H1 (cell line): ENCODE measurements around the gene G2E3. TPM values are rescaled to one million over a fixed set of nuclear protein-coding genes. Genes with fewer than 3 reads are reported as not detected.

Experiments
- ASH2L ChIP-seq: fragments of 200-600, 300-600 bp; sonication (generic); IDR thresholded peaks from one replicate; pipeline ENCODE4 v1.7.1; 2017; ENCODE audit warnings: low read length
- CEBPB ChIP-seq: IDR thresholded peaks from 2 replicates; pipeline ENCODE4 v1.6.1; 2012; ENCODE audit warnings: low read depth, low read length
- CHD1 ChIP-seq: IDR thresholded peaks from 2 replicates; pipeline ENCODE4 v1.6.1; 2012; ENCODE audit warnings: low read depth, low read length, improper control_type of control experiment
- CHD2 ChIP-seq: IDR thresholded peaks from 2 replicates; pipeline ENCODE4 v1.6.1; 2012; ENCODE audit warnings: low read length, improper control_type of control experiment
- CTBP2 ChIP-seq: IDR thresholded peaks from 2 replicates; pipeline ENCODE4 v1.7.0; 2011; ENCODE audit warnings: borderline replicate concordance, mild to moderate bottlenecking, moderate library complexity, mixed read lengths, low read length; ENCODE audit not compliant: insufficient read depth, insufficient read length
- FOSL1 ChIP-seq: IDR thresholded peaks from 2 replicates; pipeline ENCODE4 v1.6.1; 2011; ENCODE audit warnings: mild to moderate bottlenecking, low read depth, low read length, moderate library complexity; ENCODE audit not compliant: insufficient read depth
- GABPA ChIP-seq: IDR thresholded peaks from 2 replicates; pipeline ENCODE4 v1.6.1; 2011; ENCODE audit warnings: mild to moderate bottlenecking, low read length, moderate library complexity, borderline replicate concordance; ENCODE audit not compliant: insufficient read depth
- HDAC6 ChIP-seq: IDR thresholded peaks from one replicate; pipeline ENCODE4 v1.7.1; 2012; ENCODE audit warnings: low read depth, mild to moderate bottlenecking, inconsistent platforms, low read length, moderate library complexity
- JUN ChIP-seq: IDR thresholded peaks from 2 replicates; pipeline ENCODE4 v1.6.1; 2011; ENCODE audit warnings: low read depth, mild to moderate bottlenecking, improper control_type of control experiment, low read length
- KDM1A ChIP-seq: fragments of 200-600, 300-600 bp; sonication (generic); IDR thresholded peaks from 2 replicates; pipeline ENCODE4 v1.7.1; 2016; ENCODE audit warnings: mild to moderate bottlenecking, low read length, borderline replicate concordance
- MAX ChIP-seq: IDR thresholded peaks from 2 replicates; pipeline ENCODE4 v1.6.1; 2012; ENCODE audit warnings: inconsistent platforms
- NRF1 ChIP-seq: IDR thresholded peaks from 2 replicates; pipeline ENCODE4 v1.6.1; 2011; ENCODE audit warnings: mild to moderate bottlenecking, low read depth, low read length, improper control_type of control experiment
- POLR2A ChIP-seq, 2 experiments: IDR thresholded peaks; 1 replicate in 1 of 2; 2 replicates in 1 of 2; pipeline ENCODE4 v1.6.1; 2011; ENCODE audit warnings: low read depth in 2 of 2, low read length in 2 of 2, mild to moderate bottlenecking in 2 of 2; ENCODE audit errors: control extremely low read depth in 1 of 2
- POU5F1 ChIP-seq: IDR thresholded peaks from 2 replicates; pipeline ENCODE4 v1.6.1; 2011; ENCODE audit warnings: low read depth, mild to moderate bottlenecking, low read length, moderate library complexity
- RBBP5 ChIP-seq: IDR thresholded peaks from 2 replicates; pipeline ENCODE4 v1.7.1; 2012; ENCODE audit warnings: low read depth, mild to moderate bottlenecking, inconsistent platforms, low read length, moderate library complexity, borderline replicate concordance
- RNF2 ChIP-seq: fragments of 200-900, 300-1000 bp; sonication (generic); IDR thresholded peaks from 2 replicates; pipeline ENCODE4 v1.7.1; 2016; ENCODE audit warnings: borderline replicate concordance, low read depth, mild to moderate bottlenecking, antibody characterized with exemption, low read length; ENCODE audit not compliant: poor library complexity, severe bottlenecking; ENCODE audit errors: missing control alignments
- SIN3A ChIP-seq, 2 experiments: IDR thresholded peaks in 1 of 2; conservative IDR thresholded peaks in 1 of 2; 2 replicates each; pipeline ENCODE4 v1.6.1; 2011 to 2012; ENCODE audit warnings: low read length in 2 of 2, improper control_type of control experiment in 1 of 2, low read depth in 1 of 2, mild to moderate bottlenecking in 1 of 2
- SIX5 ChIP-seq: IDR thresholded peaks from 2 replicates; pipeline ENCODE4 v1.6.1; 2011; ENCODE audit warnings: mild to moderate bottlenecking, low read depth, low read length
- SP1 ChIP-seq: IDR thresholded peaks from 2 replicates; pipeline ENCODE4 v1.6.1; 2011; ENCODE audit warnings: low read depth, low read length
- SP2 ChIP-seq: IDR thresholded peaks from 2 replicates; pipeline ENCODE4 v1.6.1; 2012; ENCODE audit warnings: mild to moderate bottlenecking, low read length, inconsistent platforms
- SP4 ChIP-seq: IDR thresholded peaks from 2 replicates; pipeline ENCODE4 v1.6.1; 2012; ENCODE audit warnings: low read length, inconsistent platforms
- SRF ChIP-seq: IDR thresholded peaks from 2 replicates; pipeline ENCODE4 v1.6.1; 2011; ENCODE audit warnings: mild to moderate bottlenecking, low read depth, low read length, moderate library complexity
- SUZ12 ChIP-seq: fragments of 200-600 bp; sonication (generic); IDR thresholded peaks from 2 replicates; pipeline ENCODE4 v1.6.1; 2012; ENCODE audit warnings: mild to moderate bottlenecking, inconsistent platforms, low read length, moderate library complexity, mixed read lengths
- TAF1 ChIP-seq: IDR thresholded peaks from 2 replicates; pipeline ENCODE4 v1.6.1; 2011; ENCODE audit warnings: mild to moderate bottlenecking, low read depth, low read length
- TEAD4 ChIP-seq: IDR thresholded peaks from 2 replicates; pipeline ENCODE4 v1.6.1; 2012; ENCODE audit warnings: low read depth, low read length, inconsistent platforms, mixed read lengths
- polyA plus RNA-seq, 7 experiments: library from polyadenylated mRNA; depleted of rRNA in 3 of 7; stranded (reverse) in 5 of 7; unstranded in 2 of 7; fragments of >200 nt in 5 of 7; fragments of 200-250 nt in 2 of 7; gene quantifications; 1 replicate in 5 of 7; 2 replicates in 1 of 7; 4 replicates in 1 of 7; pipeline versions ENCODE4 v1.2.1 to v1.2.3, GENCODE V29; 2011 to 2013; ENCODE audit warnings: missing spikeins in 2 of 7, mixed read lengths in 2 of 7
- total RNA-seq: library from RNA; stranded (reverse); fragmentation: NEBNext Ultra II Directional; extraction: Animal tissue kit (Norgen Biotek cat#: 25700); gene quantifications from 2 replicates; pipeline ENCODE4 v1.2.1, GENCODE V29; 2021

Gene G2E3
- total and polyA plus RNA-seq, 2 of the 8 experiments (the other 6 are each of a cell fraction or from before 2014, with no cell fraction given): 9.2 to 72.0 TPM

GRCh38 chr14:30558675-30559555 lies at the start of gene G2E3 (continued):
- TF ChIP-seq NRF1: no peak
- TF ChIP-seq CEBPB: no peak
- TF ChIP-seq FOSL1: no peak
- no peak for TF ChIP-seq SP2
- TF ChIP-seq POLR2A (IDR thresholded peaks at IDR 0.05; ENCODE audit: control extremely low read depth in 1 of 2, low read depth in 2 of 2, low read length in 2 of 2): peak; percentile 84 to 92
- TF ChIP-seq CTBP2: no peak
- no peak for TF ChIP-seq SP4
- TF ChIP-seq SUZ12: no peak
- TF ChIP-seq CHD1: no peak
- no peak for TF ChIP-seq SRF
- TF ChIP-seq KDM1A: peak; percentile 13; the same call in 1 of the 2 replicates
- no peak for TF ChIP-seq HDAC6
- peak; percentile 81 for TF ChIP-seq TAF1
- peak; percentile 84 for TF ChIP-seq GABPA
- no peak for TF ChIP-seq SIX5
- peak; percentile 68 for TF ChIP-seq MAX
- TF ChIP-seq POU5F1: no peak
- TF ChIP-seq SIN3A (conservative IDR thresholded peaks at IDR 0.05 in 1 of 2, IDR thresholded peaks at IDR 0.05 in 1 of 2; ENCODE audit: low read depth in 1 of 2, low read length in 2 of 2): peak; percentile 8 to 65; a peak in 1 of 4 replicates
- TF ChIP-seq ASH2L: peak; percentile 96
- no peak for TF ChIP-seq TEAD4
- TF ChIP-seq RNF2: no peak
- no peak for TF ChIP-seq JUN
- peak; percentile 96 for TF ChIP-seq RBBP5
- peak; percentile 54; the same call in 1 of the 2 replicates for TF ChIP-seq SP1
- TF ChIP-seq CHD2: no peak
